ENCODE results near the gene AHDC1. TPM values are rescaled to one million over a fixed set of nuclear protein-coding genes. Genes with fewer than 3 reads are reported as not detected.

AHDC1 gene
- total and polyA plus RNA-seq, 2 of the 13 experiments (the other 11 are each of a cell fraction or from before 2014, with no cell fraction given) = 1.0 to 2.7 TPM

DNA sequence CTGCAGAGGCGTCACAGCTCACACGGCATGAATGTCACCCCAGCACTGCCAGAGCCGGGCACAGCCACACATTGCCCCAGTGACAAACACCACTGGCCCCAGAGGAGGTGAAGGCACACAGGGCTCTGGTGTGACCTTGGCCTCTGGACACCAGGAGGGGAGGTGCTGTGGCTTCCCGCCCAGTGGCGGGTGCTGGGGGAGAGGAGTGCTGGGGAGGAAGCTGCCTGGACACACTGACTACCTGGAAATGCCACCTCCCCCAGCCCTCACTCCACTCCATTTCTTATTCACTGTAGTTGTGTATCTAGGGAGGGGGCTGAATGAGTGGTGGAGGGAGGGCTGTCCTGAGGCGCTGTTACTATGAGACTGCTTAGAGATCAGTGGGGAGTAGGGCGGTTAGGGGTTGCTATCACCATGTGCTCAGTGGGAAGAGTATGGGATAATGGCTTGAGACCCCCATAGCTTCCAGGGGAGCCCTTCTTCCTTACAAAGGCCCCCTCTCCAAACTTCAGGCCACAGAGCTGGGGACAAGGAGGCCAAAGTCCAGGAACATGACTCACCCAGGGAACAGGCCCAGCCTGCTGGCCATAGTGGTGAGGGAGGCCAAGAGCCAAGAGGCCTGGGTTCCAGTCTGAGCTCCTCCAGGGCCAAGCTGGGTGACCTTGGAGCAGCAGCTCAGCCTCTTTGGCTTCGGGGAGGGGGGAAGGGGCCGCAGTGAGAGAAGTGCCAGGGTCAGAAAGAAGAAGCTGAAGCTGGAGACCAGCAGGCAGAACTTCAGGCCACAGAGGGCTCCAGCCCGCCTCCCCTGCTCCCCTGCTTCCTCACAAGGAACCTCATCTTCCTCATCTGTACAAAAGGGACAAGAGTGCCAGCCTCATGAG is 40.1 kb downstream of the AHDC1 start (continued):
- TF ChIP-seq, protein P1, sequence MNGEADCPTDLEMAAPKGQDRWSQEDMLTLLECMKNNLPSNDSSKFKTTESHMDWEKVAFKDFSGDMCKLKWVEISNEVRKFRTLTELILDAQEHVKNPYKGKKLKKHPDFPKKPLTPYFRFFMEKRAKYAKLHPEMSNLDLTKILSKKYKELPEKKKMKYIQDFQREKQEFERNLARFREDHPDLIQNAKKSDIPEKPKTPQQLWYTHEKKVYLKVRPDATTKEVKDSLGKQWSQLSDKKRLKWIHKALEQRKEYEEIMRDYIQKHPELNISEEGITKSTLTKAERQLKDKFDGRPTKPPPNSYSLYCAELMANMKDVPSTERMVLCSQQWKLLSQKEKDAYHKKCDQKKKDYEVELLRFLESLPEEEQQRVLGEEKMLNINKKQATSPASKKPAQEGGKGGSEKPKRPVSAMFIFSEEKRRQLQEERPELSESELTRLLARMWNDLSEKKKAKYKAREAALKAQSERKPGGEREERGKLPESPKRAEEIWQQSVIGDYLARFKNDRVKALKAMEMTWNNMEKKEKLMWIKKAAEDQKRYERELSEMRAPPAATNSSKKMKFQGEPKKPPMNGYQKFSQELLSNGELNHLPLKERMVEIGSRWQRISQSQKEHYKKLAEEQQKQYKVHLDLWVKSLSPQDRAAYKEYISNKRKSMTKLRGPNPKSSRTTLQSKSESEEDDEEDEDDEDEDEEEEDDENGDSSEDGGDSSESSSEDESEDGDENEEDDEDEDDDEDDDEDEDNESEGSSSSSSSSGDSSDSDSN (CRISPR knock-in tag; IDR thresholded peaks at IDR 0.05) = peak; percentile 88
- TF ChIP-seq GATA4 (IDR thresholded peaks at IDR 0.05; ENCODE audit: borderline replicate concordance, low read depth) (0 out of 2 replicates have a peak, but pooled peaks have one; percentile 17), SP2 (CRISPR knock-in tag; IDR thresholded peaks at IDR 0.05) (no peak), EEA1 (CRISPR knock-in tag; IDR thresholded peaks at IDR 0.05; ENCODE audit: borderline replicate concordance) (no peak; the same call in 1 of the 2 replicates), EP300 (IDR thresholded peaks at IDR 0.05; ENCODE audit: low read depth in 2 of 2, low read length in 2 of 2) (peak; percentile 40 to 88; a peak in 3 of 4 replicates), EP300 (CRISPR knock-in tag; IDR thresholded peaks at IDR 0.05; ENCODE audit: borderline replicate concordance) (peak; percentile 88), IRF2 (CRISPR knock-in tag; IDR thresholded peaks at IDR 0.05) (peak; percentile 85), DR1 (CRISPR knock-in tag; IDR thresholded peaks at IDR 0.05) (peak; percentile 73; the same call in 1 of the 2 replicates), REPIN1 (CRISPR knock-in tag; IDR thresholded peaks at IDR 0.05; ENCODE audit: borderline replicate concordance, low read depth) (peak; percentile 94; the same call in 1 of the 2 replicates), ZNF709 (CRISPR knock-in tag; IDR thresholded peaks at IDR 0.05) (no peak)
- TF ChIP-seq, protein P2, sequence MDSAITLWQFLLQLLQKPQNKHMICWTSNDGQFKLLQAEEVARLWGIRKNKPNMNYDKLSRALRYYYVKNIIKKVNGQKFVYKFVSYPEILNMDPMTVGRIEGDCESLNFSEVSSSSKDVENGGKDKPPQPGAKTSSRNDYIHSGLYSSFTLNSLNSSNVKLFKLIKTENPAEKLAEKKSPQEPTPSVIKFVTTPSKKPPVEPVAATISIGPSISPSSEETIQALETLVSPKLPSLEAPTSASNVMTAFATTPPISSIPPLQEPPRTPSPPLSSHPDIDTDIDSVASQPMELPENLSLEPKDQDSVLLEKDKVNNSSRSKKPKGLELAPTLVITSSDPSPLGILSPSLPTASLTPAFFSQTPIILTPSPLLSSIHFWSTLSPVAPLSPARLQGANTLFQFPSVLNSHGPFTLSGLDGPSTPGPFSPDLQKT (CRISPR knock-in tag; IDR thresholded peaks at IDR 0.05; ENCODE audit: borderline replicate concordance) = no peak
- TF ChIP-seq, protein P3, sequence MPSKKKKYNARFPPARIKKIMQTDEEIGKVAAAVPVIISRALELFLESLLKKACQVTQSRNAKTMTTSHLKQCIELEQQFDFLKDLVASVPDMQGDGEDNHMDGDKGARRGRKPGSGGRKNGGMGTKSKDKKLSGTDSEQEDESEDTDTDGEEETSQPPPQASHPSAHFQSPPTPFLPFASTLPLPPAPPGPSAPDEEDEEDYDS (CRISPR knock-in tag; IDR thresholded peaks at IDR 0.05) = peak; percentile 60
- TF ChIP-seq, protein P4, sequence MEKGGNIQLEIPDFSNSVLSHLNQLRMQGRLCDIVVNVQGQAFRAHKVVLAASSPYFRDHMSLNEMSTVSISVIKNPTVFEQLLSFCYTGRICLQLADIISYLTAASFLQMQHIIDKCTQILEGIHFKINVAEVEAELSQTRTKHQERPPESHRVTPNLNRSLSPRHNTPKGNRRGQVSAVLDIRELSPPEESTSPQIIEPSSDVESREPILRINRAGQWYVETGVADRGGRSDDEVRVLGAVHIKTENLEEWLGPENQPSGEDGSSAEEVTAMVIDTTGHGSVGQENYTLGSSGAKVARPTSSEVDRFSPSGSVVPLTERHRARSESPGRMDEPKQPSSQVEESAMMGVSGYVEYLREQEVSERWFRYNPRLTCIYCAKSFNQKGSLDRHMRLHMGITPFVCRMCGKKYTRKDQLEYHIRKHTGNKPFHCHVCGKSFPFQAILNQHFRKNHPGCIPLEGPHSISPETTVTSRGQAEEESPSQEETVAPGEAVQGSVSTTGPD (CRISPR knock-in tag; IDR thresholded peaks at IDR 0.05) = peak; percentile 95; the same call in 1 of the 2 replicates
- TF ChIP-seq, protein P5, sequence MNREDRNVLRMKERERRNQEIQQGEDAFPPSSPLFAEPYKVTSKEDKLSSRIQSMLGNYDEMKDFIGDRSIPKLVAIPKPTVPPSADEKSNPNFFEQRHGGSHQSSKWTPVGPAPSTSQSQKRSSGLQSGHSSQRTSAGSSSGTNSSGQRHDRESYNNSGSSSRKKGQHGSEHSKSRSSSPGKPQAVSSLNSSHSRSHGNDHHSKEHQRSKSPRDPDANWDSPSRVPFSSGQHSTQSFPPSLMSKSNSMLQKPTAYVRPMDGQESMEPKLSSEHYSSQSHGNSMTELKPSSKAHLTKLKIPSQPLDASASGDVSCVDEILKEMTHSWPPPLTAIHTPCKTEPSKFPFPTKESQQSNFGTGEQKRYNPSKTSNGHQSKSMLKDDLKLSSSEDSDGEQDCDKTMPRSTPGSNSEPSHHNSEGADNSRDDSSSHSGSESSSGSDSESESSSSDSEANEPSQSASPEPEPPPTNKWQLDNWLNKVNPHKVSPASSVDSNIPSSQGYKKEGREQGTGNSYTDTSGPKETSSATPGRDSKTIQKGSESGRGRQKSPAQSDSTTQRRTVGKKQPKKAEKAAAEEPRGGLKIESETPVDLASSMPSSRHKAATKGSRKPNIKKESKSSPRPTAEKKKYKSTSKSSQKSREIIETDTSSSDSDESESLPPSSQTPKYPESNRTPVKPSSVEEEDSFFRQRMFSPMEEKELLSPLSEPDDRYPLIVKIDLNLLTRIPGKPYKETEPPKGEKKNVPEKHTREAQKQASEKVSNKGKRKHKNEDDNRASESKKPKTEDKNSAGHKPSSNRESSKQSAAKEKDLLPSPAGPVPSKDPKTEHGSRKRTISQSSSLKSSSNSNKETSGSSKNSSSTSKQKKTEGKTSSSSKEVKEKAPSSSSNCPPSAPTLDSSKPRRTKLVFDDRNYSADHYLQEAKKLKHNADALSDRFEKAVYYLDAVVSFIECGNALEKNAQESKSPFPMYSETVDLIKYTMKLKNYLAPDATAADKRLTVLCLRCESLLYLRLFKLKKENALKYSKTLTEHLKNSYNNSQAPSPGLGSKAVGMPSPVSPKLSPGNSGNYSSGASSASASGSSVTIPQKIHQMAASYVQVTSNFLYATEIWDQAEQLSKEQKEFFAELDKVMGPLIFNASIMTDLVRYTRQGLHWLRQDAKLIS (CRISPR knock-in tag; IDR thresholded peaks at IDR 0.05) = 0 out of 2 replicates have a peak, but pooled peaks have one; percentile 39
- TF ChIP-seq, protein P6, sequence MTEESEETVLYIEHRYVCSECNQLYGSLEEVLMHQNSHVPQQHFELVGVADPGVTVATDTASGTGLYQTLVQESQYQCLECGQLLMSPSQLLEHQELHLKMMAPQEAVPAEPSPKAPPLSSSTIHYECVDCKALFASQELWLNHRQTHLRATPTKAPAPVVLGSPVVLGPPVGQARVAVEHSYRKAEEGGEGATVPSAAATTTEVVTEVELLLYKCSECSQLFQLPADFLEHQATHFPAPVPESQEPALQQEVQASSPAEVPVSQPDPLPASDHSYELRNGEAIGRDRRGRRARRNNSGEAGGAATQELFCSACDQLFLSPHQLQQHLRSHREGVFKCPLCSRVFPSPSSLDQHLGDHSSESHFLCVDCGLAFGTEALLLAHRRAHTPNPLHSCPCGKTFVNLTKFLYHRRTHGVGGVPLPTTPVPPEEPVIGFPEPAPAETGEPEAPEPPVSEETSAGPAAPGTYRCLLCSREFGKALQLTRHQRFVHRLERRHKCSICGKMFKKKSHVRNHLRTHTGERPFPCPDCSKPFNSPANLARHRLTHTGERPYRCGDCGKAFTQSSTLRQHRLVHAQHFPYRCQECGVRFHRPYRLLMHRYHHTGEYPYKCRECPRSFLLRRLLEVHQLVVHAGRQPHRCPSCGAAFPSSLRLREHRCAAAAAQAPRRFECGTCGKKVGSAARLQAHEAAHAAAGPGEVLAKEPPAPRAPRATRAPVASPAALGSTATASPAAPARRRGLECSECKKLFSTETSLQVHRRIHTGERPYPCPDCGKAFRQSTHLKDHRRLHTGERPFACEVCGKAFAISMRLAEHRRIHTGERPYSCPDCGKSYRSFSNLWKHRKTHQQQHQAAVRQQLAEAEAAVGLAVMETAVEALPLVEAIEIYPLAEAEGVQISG (CRISPR knock-in tag; IDR thresholded peaks at IDR 0.05) = peak; percentile 79

All from HepG2 (cell line).